Thymus (tissue), 11 donors: ENCODE measurements around the gene ROS1. TPM values are rescaled to one million over a fixed set of nuclear protein-coding genes. Genes with fewer than 3 reads are reported as not detected.

Source experiments
- DNase-seq, 9 donors: peaks; one replicate each; pipeline ENCODE4 v3.0.0-alpha.2; 2013; ENCODE audit warnings: low spot score in 9 of 9, low read depth in 6 of 9, missing footprints in 1 of 9
- H3K27ac ChIP-seq, 2 donors: one replicate each; pipeline ENCODE4 v1.5.1; 2013; ENCODE audit warnings: control low read depth in 1 of 2, low read depth in 1 of 2, low read length in 1 of 2, mild to moderate bottlenecking in 1 of 2, moderate library complexity in 1 of 2
- H3K27me3 ChIP-seq, 2 donors: one replicate each; pipeline ENCODE4 v1.5.1; 2013; ENCODE audit warnings: low read length in 1 of 2; ENCODE audit not compliant: control insufficient read depth in 2 of 2, insufficient read depth in 1 of 2
- H3K36me3 ChIP-seq, 2 donors: one replicate each; pipeline ENCODE4 v1.5.1; 2013; ENCODE audit warnings: low read length in 1 of 2, mild to moderate bottlenecking in 1 of 2, moderate library complexity in 1 of 2; ENCODE audit not compliant: control insufficient read depth in 2 of 2, insufficient read depth in 2 of 2
- H3K4me1 ChIP-seq, 2 donors: one replicate each; pipeline ENCODE4 v1.5.1; 2013; ENCODE audit warnings: low read length in 2 of 2; ENCODE audit not compliant: control insufficient read depth in 2 of 2, insufficient read depth in 2 of 2
- H3K4me3 ChIP-seq, 2 donors: one replicate each; pipeline ENCODE4 v1.5.1; 2013; ENCODE audit warnings: low read length in 2 of 2, control low read depth in 1 of 2, mild to moderate bottlenecking in 1 of 2
- H3K9me3 ChIP-seq, 2 donors: one replicate each; pipeline ENCODE4 v1.5.1; 2013; ENCODE audit warnings: low read length in 1 of 2, mild to moderate bottlenecking in 1 of 2; ENCODE audit not compliant: control insufficient read depth in 2 of 2, insufficient read depth in 1 of 2
- WGBS: extraction: QIAGEN DNeasy Blood & Tissue Kit; methylation state at CpG from one replicate; pipeline ENCODE4 v1.1.7; 2013; 5-methylcytosine and 5-hydroxymethylcytosine counted together
- polyA plus RNA-seq: library from polyadenylated mRNA; stranded (reverse); fragments of 200-250 nt; gene quantifications from one replicate; pipeline ENCODE4 v1.2.3, GENCODE V29; 2013
- total RNA-seq: library from RNA; stranded (reverse); fragments of 120-200 nt; gene quantifications from one replicate; pipeline ENCODE4 v1.2.4, GENCODE V29; 2013
- donor health status: healthy.

ROS1 gene
- total and polyA plus RNA-seq, 2 donors, result 0.09 to 0.16 TPM

DNA sequence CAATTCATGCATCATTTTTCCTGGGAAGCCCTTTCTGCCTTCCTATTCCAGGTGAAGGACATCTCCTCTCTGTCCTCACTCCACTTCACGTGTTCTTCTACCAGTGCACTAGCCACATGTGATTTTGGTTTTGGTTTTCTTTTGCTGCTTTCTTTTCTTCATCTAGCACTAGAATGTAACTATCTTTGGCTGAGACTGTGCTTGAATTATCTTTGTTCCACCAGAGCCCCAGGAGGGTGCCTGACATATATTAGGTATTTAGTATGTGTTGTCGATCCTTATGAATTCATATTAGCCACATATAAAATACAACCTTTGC, 80.5 kb downstream of the ROS1 start:
- H3K4me1 ChIP-seq, result no peaks in the 10 kb centered on the region
- no peak overlapping the region for H3K27ac ChIP-seq
- no peaks in the 10 kb centered on the region for H3K36me3 ChIP-seq
- no peaks in the 10 kb centered on the region for H3K27me3 ChIP-seq
- H3K9me3 ChIP-seq, result no peaks in the 10 kb centered on the region
- 89% methylated on average over 2 of the region's 2 CpGs for WGBS
- H3K4me3 ChIP-seq, result no peak overlapping the region
- DNase-seq, result no peak

DNA sequence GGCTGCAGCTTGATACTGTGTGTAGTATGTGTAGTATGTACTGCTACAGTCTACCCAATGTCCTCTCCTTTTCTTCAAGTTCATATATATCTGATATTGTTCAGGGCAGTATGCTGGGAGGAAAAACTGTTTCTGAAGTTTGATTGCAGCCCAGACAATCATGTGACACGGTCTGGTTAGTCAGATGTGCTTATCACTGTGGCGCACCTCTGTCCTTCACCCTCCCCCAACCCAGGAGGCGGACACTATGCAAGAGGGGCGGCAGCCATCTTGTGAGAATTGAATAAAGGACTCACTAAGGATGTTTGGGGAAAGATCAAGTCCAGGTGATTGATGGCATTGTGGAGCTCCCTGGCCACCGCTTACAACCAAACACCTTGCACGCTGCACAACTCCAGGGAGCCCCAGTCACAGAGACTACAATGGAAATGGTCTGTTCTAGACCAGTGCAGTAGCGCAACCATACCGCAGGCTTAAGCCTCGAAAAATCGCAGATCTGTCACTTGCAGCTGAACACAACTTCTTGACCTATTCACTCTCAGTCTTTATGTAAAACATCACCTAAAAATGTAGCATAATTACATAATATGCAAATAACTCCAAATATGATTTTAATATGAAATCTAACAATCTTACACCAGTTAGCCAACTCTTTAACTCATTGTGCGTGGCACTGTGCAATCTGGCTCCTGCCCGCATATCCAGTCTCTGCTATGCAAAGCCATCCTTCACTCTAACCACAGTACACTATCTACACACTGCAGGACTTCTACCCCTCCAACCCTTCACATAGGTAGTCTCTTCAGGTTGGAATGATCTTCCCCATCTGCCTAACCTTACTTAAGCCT, 81.1 kb downstream of the ROS1 start:
- no peaks in the 10 kb centered on the region for H3K36me3 ChIP-seq
- H3K9me3 ChIP-seq, result no peaks in the 10 kb centered on the region
- H3K27ac ChIP-seq, result no peak overlapping the region
- no peak overlapping the region for H3K4me3 ChIP-seq
- H3K27me3 ChIP-seq, result no peaks in the 10 kb centered on the region
- H3K4me1 ChIP-seq, result no peaks in the 10 kb centered on the region
- no peak for DNase-seq
- 91% methylated on average over 12 of the region's 12 CpGs for WGBS

DNA sequence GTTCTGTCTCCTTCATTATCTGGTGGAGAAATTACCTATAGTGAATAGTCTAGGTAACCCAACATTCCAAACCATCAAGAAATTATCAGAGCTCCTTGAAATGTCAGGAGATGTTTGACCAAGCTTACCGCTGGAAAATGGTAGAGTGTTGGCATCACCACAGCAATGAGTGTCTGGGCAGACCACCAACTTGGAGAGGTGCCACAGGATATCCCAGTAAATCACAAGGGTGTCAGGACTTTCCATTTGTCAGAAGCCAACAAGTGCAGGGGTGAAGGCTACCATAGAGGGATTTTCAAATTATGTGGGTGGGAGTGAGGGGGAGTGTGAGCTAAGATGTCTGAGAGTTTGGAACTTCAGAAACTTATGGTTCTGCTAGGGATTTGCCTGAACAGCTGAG, 87.2 kb downstream of the ROS1 start:
- no peaks in the 10 kb centered on the region for H3K36me3 ChIP-seq
- 74% methylated on average over 1 of the region's 1 CpG for WGBS
- H3K9me3 ChIP-seq, result no peaks in the 10 kb centered on the region
- DNase-seq, result no peak
- H3K27ac ChIP-seq, result no peak overlapping the region
- no peaks in the 10 kb centered on the region for H3K4me1 ChIP-seq
- H3K4me3 ChIP-seq, result no peak overlapping the region
- no peaks in the 10 kb centered on the region for H3K27me3 ChIP-seq

DNA sequence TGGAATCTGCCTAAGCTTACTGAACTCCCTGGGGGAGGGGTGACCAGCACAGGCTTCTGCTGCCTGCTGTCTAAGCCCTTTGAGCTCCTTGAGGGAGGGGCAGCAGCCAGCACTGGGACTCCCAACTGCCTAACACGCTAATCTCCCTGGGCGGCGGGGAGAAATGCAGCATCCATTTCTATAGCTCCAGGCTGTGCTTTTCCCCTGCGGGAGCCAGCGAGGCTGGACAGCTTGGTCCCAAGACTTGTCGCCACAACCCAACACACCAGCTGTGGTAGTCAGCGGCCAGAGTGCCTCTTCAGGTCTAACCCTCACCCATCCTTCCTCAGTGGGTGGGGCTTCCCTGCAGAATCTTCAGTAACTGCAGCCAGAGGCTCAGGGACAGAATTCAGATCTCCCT, 95.8 kb downstream of the ROS1 start:
- Histone ChIP-seq H3K9me3 (peaks cover 0 to 5% of the 10 kb centered on the region in 2 donors), H3K36me3 (no peaks in the 10 kb centered on the region), H3K4me1 (no peaks in the 10 kb centered on the region), H3K27ac (no peak overlapping the region), H3K27me3 (no peaks in the 10 kb centered on the region), H3K4me3 (no peak overlapping the region)
- WGBS, result 95% methylated on average over 7 of the region's 7 CpGs
- DNase-seq, result no peak

DNA sequence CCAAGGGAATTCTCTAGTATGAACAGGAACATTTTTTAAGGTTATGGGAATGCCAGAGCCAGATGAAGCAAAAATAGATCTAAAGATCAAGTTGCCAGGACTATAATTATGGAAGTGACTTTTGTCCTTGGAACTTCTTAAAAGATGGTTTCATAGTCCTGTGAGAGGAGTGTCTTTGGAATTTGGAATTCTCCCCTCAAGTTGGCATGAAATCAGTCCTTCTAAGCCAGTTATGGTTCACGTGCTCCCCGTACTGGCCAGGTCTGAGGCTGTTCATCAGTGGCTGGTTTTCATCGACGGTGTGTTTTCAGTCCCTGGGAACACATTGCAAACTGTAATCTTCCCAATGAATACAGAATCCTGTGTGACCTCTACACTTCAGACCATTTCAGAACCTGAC, 97.2 kb downstream of the ROS1 start:
- Histone ChIP-seq H3K36me3 (no peaks in the 10 kb centered on the region), H3K4me3 (no peak overlapping the region), H3K4me1 (no peaks in the 10 kb centered on the region), H3K9me3 (peaks cover 0 to 5% of the 10 kb centered on the region in 2 donors), H3K27me3 (no peaks in the 10 kb centered on the region), H3K27ac (no peak overlapping the region)
- WGBS, result 94% methylated on average over 4 of the region's 4 CpGs
- no peak for DNase-seq

DNA sequence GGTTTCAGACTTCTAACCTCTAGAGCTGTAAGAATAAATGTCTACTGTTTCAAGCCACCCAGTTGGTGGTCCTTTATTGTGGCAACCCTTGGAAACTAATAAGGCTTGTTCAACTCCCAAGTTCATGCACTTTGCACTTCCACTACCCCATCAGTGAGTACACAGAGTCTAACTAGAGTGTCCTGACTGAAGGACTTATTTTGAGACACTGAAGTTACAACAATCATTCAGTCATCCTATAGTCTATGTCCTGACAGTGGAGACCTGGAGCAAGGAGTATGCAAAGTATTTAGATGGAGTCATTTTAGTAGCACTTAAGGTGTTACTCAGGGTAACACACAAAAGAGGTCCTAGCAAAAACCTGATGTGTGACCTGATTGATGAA, 97.7 kb downstream of the ROS1 start:
- Histone ChIP-seq H3K27ac (no peak overlapping the region), H3K4me3 (no peak overlapping the region), H3K36me3 (no peaks in the 10 kb centered on the region), H3K9me3 (peaks cover 0 to 5% of the 10 kb centered on the region in 2 donors), H3K27me3 (no peaks in the 10 kb centered on the region), H3K4me1 (no peaks in the 10 kb centered on the region)
- DNase-seq, result no peak

DNA sequence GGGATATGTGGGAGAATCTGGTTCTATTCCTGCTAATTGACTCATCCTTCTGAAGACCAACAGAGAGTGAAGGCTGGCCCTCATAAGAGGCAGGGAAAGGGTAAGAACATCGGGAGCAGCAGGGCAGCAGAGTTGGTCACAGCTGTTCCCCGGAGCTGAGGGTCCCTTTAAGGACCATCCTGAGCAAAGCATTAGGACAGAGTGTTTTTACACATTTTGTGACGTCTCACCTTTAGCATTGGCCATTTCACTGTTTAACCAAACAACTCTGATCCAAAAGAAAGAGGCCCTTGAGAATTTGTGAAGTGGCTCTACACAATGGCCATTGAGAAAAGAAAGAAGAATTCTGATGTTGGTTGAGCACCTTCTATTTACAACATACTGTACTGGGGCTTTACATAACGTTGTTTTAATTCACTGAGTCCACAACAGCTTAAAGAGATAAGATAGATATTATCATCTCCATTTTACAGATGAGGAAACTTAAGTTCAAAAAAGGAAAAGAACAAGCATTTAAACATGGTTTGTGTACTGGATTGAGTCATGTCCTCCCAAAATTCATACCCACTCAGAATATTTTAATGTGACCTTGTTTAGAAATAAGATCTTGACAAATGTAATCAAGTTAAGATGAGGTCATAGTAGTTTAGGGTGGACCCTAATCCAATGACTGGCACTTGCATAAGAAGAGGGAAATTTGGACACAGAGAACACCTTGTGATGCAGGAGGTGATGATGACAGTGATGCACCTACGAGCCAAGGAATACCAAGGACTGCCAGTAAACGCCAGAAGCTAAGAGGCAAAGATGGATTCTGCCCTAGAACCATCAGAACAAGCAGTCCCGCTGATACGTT, 98.4 kb downstream of the ROS1 start:
- no peaks in the 10 kb centered on the region for H3K4me1 ChIP-seq
- no peak overlapping the region for H3K4me3 ChIP-seq
- no peak for DNase-seq
- 87% methylated on average over 8 of the region's 8 CpGs for WGBS
- H3K9me3 ChIP-seq, result peaks cover 0 to 5% of the 10 kb centered on the region in 2 donors
- H3K36me3 ChIP-seq, result no peaks in the 10 kb centered on the region
- H3K27me3 ChIP-seq, result no peaks in the 10 kb centered on the region
- no peak overlapping the region for H3K27ac ChIP-seq

DNA sequence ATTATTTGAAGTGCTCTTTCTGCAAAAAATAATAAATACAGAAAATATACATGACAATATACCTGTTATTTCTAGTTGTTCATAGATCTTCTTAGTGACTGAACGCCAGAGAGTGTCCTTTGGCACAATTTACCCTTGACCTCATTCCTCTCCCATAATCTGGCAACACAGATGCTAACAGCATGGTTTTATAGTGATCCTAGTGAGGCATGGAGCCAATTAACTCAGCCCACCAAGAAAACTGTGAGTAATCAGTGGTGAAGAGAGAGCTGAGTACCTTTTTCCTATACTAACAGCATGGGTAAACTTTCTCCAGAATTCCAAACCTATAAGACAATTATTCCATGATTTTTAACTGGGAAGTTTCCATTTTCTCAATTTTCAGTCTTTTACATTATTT, 99.3 kb downstream of the ROS1 start:
- DNase-seq, result no peak
- H3K9me3 ChIP-seq, result peaks cover 0 to 5% of the 10 kb centered on the region in 2 donors
- 92% methylated on average over 1 of the region's 1 CpG for whole genome bisulfite sequencing
- H3K4me3 ChIP-seq, result no peak overlapping the region
- no peak overlapping the region for H3K27ac ChIP-seq
- no peaks in the 10 kb centered on the region for H3K27me3 ChIP-seq
- H3K36me3 ChIP-seq, result no peaks in the 10 kb centered on the region
- H3K4me1 ChIP-seq, result no peaks in the 10 kb centered on the region

DNA sequence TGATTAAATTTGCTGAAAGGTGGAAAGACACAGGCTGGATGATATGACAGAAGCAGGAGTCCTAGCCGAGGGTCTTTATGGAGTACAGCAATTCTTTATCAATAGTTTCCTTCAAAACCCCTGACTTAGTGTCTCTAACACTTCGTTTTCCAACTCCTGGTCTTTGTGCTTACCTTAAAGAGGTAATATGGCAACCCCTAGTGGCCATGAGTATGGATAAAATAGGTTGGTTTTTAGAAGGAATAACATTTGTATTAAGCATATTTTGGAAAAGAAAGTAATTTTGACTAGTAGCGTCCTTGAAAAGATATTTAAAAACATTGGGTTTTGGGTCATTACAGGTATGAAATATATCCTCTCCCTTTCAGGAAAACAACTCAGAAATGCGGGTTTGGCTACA, 108.5 kb downstream of the ROS1 start:
- H3K36me3 ChIP-seq, result no peaks in the 10 kb centered on the region
- 48% methylated on average over 4 of the region's 4 CpGs for WGBS
- no peak overlapping the region for H3K4me3 ChIP-seq
- H3K27me3 ChIP-seq, result no peaks in the 10 kb centered on the region
- H3K9me3 ChIP-seq, result no peaks in the 10 kb centered on the region
- H3K4me1 ChIP-seq, result no peaks in the 10 kb centered on the region
- H3K27ac ChIP-seq, result no peak overlapping the region
- no peak for DNase-seq
